HG02938 (cell line): ENCODE measurements around the gene ARID3C.
"Not testable (repeated sequence)": the region's sequence is repeated elsewhere in the genome, so short reads cannot be mapped to it uniquely, and the experiment has no call there.

Source experiments
- ATAC-seq: cut with Tn5 transposase; IDR thresholded peaks from one replicate; pipeline ENCODE4 v1.9.1; 2021; ENCODE audit warnings: mild to moderate bottlenecking, moderate library complexity; ENCODE audit not compliant: unreplicated experiment

ARID3C gene

DNA sequence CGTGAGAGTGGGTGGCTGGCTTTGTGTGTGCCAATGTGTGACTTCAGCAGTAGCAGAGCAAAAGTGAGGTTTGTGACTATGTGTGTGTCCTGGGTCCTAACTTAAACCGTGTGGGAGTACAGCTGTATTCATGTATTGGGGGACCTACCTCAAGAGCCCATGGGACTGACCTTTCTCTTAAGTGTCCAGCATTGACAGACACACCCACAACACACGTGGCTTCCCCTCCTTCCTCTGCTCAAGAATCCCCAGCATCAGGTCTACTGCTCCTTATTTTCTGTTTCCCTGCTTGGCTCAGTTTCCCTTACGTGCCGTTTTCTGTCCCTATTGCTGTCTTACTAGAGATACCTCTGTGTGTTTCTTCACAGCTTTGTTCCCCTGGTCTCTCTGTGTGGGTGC lies 23.7 kb upstream of the ARID3C start:
- ATAC-seq: no peak

GRCh38 chr9:34651876-34652601 lies 23.2 kb upstream of the ARID3C start, which contains the start of gene IL11RA:
Gene IL11RA, plus strand, starts transcription at chr9:34652185. Its CDS starts 3,033 bp downstream, at chr9:34655218.
- ATAC-seq: no peak

GRCh38 chr9:34651321-34651720 lies 22.5 kb upstream of the ARID3C start:
- ATAC-seq: no peak

DNA sequence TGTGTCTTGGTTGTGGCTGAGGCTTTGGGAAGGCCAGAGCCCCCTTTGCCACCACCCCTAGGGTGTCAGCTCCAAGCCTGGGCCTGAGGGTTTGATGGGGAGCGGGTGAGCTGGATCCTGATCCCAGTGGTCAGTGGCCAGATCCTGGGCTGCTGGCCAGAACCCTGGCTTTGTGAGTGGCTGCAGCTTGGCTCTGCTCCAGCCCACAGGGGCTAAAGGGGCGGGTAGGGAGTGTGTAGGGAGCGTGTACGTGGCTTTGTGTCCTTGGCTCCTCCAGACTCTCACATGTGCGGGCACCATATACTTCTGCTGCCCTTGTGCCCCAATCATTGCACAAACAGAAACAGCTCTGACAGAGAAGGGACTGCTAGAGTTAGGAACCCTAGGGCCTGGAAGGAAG lies 21.9 kb upstream of the ARID3C start:
- ATAC-seq: no peak

DNA sequence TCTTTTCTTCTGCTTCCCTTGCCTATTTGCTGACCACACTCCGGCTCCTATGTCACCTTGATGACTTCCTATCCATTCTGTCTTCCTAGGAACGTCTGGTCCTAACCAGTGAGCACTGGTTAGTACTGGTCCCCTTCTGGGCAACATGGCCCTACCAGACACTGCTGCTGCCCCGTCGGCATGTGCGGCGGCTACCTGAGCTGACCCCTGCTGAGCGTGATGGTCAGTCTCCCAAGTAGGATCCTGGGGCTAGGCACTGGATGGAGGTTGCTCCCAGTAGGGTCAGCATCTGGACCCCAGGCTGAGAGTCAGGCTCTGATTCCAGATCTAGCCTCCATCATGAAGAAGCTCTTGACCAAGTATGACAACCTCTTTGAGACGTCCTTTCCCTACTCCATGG lies 19.8 kb upstream of the ARID3C start:
- no peak for ATAC-seq

GRCh38 chr9:34647651-34648050 lies 18.8 kb upstream of the ARID3C start:
- ATAC-seq: no peak

- ATAC-seq: peak; percentile 36
These were observed 18.2 kb upstream of the ARID3C start for GRCh38 chr9:34647084-34647403.

DNA sequence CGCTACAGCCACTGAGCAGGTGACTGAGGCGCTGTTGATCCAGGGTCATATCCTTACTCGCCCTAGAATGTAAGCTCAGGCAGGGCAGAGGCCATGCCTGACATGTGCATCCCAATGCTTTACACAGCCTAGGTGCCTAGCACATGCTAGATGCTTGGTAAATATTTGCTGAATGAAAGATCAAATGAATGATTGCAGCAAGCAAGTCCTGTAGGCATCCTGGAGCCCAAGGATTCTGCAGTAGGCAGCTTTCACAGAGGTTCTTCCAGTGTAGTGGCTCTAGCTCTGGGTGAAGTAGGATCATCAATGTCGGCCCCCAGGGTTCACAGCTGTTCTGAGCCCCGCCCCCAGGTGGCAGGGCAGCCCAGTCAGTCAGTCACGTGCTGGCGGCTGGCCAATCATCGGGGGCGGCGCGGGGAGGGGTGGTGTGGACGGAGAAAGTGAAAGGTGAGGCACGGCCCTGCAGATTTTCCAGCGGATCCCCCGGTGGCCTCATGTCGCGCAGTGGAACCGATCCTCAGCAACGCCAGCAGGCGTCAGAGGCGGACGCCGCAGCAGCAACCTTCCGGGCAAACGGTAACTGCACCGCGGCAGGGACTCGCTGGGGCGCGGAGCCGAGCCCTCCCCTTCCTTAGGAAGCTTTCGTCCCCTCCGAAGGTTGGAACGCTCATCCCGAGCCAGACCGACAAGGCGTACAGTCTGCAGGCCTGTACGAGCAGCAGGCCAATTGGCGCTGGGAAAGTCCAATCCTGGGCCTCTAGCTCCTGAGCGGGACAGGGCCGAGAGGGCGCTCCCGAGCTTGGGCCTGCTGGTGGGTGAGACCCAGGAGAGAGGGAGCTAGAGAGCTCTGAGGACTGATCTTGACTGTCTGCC lies 17.6 kb upstream of the ARID3C start, which contains the start of gene GALT:
TSS of gene GALT (plus strand) at position 465 of the 873 bp plus-strand sequence. CDS start at position 495, 30 bp downstream.
- peak; percentile 75 for ATAC-seq

- no peak for ATAC-seq
These were observed 16.0 kb upstream of the ARID3C start for GRCh38 chr9:34644766-34645314.

- ATAC-seq: no peak
These were observed 13.8 kb upstream of the ARID3C start for GRCh38 chr9:34642679-34643078.

DNA sequence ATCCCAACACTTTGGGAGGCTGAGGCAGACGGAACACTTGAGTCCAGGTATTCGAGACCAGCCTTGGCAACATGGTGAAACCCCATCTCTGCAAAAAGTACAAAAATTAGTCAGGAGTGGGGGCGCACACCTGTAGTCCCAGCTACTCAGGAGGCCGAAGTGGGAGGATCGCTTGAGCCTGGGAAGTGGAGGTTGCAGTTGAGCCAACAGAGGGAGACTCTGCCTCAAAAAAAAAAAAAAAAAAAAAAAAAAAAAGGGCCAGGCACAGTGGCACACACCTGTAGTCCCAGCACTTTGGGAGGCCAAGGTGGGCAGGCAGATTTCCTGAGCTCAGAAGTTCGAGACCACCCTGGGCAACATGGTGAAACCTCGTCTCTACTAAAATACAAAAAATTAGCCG lies 10.5 kb upstream of the ARID3C start:
- ATAC-seq: not testable (repeated sequence)

DNA sequence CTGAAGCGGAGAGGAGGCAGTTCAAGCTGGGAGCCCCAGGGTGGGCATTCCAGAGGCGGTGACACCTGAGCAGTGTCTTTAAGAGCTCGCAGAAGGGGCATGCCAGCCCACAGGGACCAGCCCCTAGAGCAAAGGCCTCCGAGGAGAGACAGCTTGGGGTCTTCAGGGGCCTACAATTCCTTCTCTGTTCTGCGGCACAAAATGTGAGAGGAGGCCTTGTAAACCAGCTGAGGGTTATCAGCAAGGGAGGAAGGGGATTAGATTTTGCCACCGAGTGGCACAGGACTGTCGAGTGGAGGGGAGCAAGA lies 9.2 kb upstream of the ARID3C start:
- ATAC-seq: no peak

DNA sequence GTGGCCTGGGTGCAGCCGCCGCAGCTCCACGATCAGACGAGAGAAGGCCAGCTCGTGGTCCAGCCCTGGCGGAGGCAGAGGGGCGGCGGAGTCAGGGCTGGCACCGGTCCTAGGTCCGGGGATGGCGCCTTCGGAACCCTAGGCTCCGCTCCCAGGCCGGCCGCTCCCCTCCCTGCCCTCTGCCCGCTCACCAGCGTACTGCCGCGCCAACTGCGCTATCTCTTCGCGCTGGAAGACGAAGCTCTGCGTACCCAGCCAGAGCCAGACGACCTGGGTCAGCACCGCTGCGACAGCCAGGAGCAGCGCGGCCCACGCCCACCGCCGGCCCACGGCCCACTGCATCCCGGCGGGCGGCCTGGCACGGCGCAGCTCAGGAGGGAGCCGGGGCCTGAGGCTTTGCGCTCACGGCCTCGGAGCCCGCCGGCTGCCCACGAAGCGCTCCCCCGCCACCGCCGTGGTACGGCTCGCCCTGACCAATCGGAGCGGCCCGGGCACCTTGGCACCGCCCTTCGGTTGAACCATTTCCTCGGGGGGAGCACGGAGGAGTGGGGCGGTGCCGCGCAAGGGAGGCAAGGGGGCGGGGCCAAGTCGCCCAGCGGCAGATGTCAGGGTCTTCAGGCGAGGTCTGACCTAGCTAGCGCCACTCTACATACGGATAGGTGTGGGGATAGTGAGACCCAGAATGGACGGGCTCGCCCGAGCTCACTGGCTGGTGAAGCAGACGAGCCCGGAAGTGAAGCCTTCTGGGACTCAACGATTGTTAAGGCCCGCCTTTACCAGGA lies 8.7 kb upstream of the ARID3C start, which contains the start of gene SIGMAR1:
TSS of gene SIGMAR1 (minus strand) at position 432 of the 782 bp plus-strand sequence. CDS start at position 342, 90 bp downstream.
- peak; percentile 85 for ATAC-seq

GRCh38 chr9:34636791-34637355 lies 8.0 kb upstream of the ARID3C start:
- no peak for ATAC-seq

DNA sequence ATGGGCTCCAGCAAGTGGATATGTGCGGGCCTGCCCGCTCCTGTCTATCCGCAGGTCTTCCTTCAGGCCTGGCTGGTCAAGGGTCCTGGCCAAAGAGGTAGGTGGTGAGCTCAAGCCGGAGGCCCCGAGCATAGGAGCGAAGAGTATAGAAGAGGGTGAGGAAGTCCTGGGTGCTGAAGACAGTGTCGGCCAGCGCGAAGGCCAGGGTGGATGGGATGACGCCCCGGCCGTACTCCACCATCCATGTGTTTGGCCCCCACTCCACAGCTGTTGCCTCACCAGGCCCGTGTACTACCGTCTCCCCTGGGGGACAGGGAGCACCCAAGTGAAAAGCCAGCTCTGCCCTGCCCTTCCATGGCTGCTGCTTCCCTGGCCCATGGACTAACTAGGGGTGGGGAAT lies 6.7 kb upstream of the ARID3C start:
- ATAC-seq: no peak

GRCh38 chr9:34634551-34635248 lies 5.8 kb upstream of the ARID3C start:
- no peak for ATAC-seq

DNA sequence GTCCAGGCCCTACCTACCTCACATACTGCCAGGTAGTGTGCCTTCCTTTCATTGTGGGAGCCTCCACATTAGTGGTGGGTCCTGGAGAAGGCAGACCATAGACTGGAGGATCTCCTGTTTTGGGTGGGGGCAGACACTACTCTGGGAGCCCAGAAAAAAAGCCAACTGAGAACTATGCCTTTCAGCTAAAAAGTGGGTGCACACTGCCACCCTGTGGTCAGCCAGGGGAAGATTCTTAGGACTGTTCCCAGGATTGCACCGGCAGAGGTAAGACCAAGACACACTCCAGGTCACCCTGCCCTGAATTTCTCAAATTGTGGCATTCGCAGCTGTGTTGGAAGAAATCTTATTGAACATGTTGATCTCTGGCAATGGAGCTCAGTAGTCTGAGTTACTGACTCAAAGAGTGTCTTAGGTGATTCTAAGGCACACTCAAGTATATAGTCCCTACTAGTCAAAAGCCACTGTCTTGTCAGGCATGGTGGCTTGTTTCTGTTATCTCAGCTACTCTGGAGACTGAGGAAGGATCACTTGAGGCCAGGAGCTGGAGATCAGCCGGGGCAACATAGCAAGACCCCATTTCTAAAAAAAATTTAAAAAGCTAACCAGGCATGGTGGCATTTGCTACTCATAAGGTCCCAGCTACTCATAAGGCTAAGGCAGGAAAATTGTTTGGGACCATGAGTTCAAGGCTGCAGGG lies 5.1 kb upstream of the ARID3C start:
- no peak for ATAC-seq

GRCh38 chr9:34633166-34633565 lies 4.3 kb upstream of the ARID3C start:
- ATAC-seq: no peak

DNA sequence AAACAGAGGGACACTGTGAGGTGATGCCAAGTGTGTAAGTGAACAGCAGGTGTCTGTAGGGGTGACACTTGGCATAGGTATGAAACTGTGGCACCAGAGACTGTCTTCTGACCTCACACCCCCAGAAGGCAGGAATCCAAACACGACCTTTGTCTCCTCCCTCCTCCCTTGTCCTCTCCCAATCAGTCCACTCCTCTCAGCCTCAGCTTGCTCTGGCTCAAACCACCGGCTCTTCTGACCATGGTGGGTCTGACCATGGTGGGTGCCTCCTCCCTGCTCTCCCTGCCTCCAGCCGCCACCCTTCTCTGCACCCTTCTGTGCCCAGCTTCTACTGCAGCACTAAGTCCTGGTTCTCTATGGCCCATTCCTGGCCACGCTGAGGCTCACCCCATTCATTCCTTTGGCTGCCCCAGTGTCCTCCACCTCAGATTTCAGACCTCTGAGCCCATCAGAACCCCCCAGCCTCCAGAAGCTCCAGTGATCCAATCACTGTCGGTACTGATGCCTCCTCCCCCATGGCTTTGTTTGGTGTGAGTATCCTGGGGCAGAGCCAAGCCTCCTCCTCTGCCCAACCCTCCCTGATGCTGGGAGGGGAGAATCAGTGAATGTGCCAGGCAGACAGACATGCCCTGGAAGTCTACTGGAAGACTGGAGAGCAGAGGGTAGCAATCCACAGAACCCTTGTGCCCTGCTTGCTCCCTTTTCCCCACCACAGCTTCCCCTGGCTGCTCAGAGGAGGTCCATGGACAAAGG lies 1.7 kb upstream of the ARID3C start:
- ATAC-seq: no peak
